ENCODE data around the gene NPM1. TPM values are rescaled to one million over a fixed set of nuclear protein-coding genes. Genes with fewer than 3 reads are reported as not detected.

Gene NPM1
- total and polyA plus RNA-seq, 7 experiments from 2014 or later: 753 to 1,238 (median 1,141) TPM

DNA sequence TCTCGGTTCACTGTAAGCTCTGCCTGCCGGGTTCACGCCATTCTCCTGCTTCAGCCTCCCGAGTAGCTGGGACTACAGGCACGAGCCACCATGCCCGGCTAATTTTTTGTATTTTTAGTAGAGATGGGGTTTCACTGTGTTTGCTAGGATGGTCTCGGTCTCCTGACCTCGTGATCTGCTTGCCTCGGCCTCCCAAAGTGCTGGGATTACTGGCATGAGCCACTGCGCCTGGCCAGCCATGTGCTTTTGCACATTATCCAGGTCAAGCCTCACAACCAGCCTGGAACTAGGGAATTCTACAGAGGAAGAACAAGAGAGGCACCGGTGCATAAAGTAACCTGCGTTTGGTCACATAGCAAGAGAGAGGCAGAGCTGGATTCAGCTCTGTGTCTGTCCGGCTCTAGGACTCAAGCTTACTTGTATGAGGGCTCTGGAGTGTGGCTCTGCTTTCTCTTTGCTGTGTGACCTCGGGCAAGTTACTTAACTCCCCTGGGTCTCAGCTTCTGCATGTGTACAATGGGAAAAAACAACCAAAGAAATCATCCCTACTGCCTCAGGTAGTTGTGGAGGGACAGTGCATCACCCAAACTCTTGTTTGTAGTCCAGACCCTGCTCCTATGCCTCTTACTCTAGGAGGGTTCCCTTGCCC is 38.1 kb downstream of the NPM1 start:
- no peak overlapping the region for H3K27ac Mint-ChIP-seq
- ChIA-PET CTCF (interaction anchor here (0.7 kb wide), 1 partner anchor 1633 kb away, joined by 6 read pairs; no protein-coding TSS in a partner anchor), POLR2A (no interaction called here)

GRCh38 chr5:171426266-171426665 is 38.6 kb downstream of the NPM1 start:
- no peak overlapping the region for H3K4me3 Mint-ChIP-seq
- intact Hi-C loops (cut with micrococcal nuclease): no loop called here
- Histone ChIP-seq H3K27ac (ENCODE audit: low read depth, low read length) (no peak overlapping the region), H3K4me1 (ENCODE audit: control insufficient read depth in 2 of 2, insufficient read depth in 2 of 2, low read length in 2 of 2) (no peaks in the 10 kb centered on the region), H3K9me3 (ENCODE audit: control insufficient read depth in 2 of 3, low read length in 3 of 3) (no peaks in the 10 kb centered on the region), H3K36me3 (ENCODE audit: control insufficient read depth in 2 of 3, insufficient read depth in 3 of 3, low read length in 3 of 3) (no peaks in the 10 kb centered on the region), H3K4me3 (ENCODE audit: low read length) (no peak overlapping the region), H3K27me3 (ENCODE audit: control insufficient read depth in 2 of 2, insufficient read depth in 2 of 2, low read length in 2 of 2) (peaks cover 0 to 1% of the 10 kb centered on the region in 2 donors)
- CTCF ChIA-PET: no interaction called here
- no peaks in the 10 kb centered on the region for H3K36me3 Mint-ChIP-seq
- no peaks in the 10 kb centered on the region for H3K9me3 Mint-ChIP-seq
- POLR2A ChIA-PET: no interaction called here
- no peak for ATAC-seq
- no peak overlapping the region for H3K27ac Mint-ChIP-seq
- no peak for DNase-seq
- H3K27me3 Mint-ChIP-seq: peaks cover 4 to 28% (median 9%) of the 10 kb centered on the region in 5 donors
- H3K4me1 Mint-ChIP-seq: peaks cover 0 to 2% (median 0%) of the 10 kb centered on the region in 7 donors

More for the DNA sequence above, 38.1 kb downstream of the NPM1 start:
- intact Hi-C loops (cut with micrococcal nuclease): no loop called here
- Mint-ChIP-seq H3K9me3 (peaks cover 0 to 2% (median 0%) of the 10 kb centered on the region in 11 donors), H3K36me3 (no peaks in the 10 kb centered on the region), H3K4me3 (no peak overlapping the region), H3K27me3 (peaks cover 10 to 33% (median 15%) of the 10 kb centered on the region in 5 donors), H3K4me1 (peaks cover 0 to 8% (median 4%) of the 10 kb centered on the region in 7 donors)
- peaks cover 1 to 3% of the 10 kb centered on the region in 2 donors for H3K27me3 ChIP-seq (ENCODE audit: control insufficient read depth in 2 of 2, insufficient read depth in 2 of 2, low read length in 2 of 2)
- H3K4me1 ChIP-seq (ENCODE audit: control insufficient read depth in 2 of 2, insufficient read depth in 2 of 2, low read length in 2 of 2): peaks cover 0 to 2% of the 10 kb centered on the region in 2 donors
- no peaks in the 10 kb centered on the region for H3K9me3 ChIP-seq (ENCODE audit: control insufficient read depth in 2 of 3, low read length in 3 of 3)
- H3K27ac ChIP-seq (ENCODE audit: low read depth, low read length): no peak overlapping the region
- H3K4me3 ChIP-seq (ENCODE audit: low read length): no peak overlapping the region
- ATAC-seq: no peak
- no peak for DNase-seq
- no peaks in the 10 kb centered on the region for H3K36me3 ChIP-seq (ENCODE audit: control insufficient read depth in 2 of 3, insufficient read depth in 3 of 3, low read length in 3 of 3)

DNA sequence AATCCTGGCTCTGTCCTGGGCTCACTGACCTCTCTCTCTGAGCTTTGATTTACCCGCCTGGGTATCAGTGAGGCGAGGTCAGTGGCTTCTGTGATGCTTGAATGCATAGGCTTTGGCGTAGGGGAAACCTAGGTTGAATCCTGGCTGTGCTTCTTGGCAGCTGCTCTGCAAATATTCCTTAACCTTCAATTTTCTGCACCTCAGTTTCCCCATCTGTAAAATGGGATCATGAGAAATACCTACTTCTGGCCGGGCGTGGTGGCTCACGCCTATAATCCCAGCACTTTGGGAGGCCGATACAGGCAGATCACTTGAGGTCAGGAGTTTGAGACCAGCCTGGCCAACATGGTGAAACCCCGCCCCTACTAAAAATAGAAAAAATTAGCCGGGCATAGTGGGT is 39.0 kb downstream of the NPM1 start:
- Mint-ChIP-seq H3K4me1 (no peaks in the 10 kb centered on the region), H3K9me3 (no peaks in the 10 kb centered on the region), H3K27me3 (peaks cover under 1 to 24% (median 6%) of the 10 kb centered on the region in 5 donors), H3K27ac (no peak overlapping the region), H3K4me3 (no peak overlapping the region), H3K36me3 (no peaks in the 10 kb centered on the region)
- ATAC-seq: no peak
- Histone ChIP-seq H3K27ac (ENCODE audit: low read depth, low read length) (no peak overlapping the region), H3K4me3 (ENCODE audit: low read length) (no peak overlapping the region), H3K36me3 (ENCODE audit: control insufficient read depth in 2 of 3, insufficient read depth in 3 of 3, low read length in 3 of 3) (no peaks in the 10 kb centered on the region), H3K9me3 (ENCODE audit: control insufficient read depth in 2 of 3, low read length in 3 of 3) (no peaks in the 10 kb centered on the region), H3K27me3 (ENCODE audit: control insufficient read depth in 2 of 2, insufficient read depth in 2 of 2, low read length in 2 of 2) (no peaks in the 10 kb centered on the region), H3K4me1 (ENCODE audit: control insufficient read depth in 2 of 2, insufficient read depth in 2 of 2, low read length in 2 of 2) (no peaks in the 10 kb centered on the region)
- no peak for DNase-seq
- ChIA-PET CTCF (no interaction called here), POLR2A (no interaction called here)
- intact Hi-C loops (cut with micrococcal nuclease): no loop called here

DNA sequence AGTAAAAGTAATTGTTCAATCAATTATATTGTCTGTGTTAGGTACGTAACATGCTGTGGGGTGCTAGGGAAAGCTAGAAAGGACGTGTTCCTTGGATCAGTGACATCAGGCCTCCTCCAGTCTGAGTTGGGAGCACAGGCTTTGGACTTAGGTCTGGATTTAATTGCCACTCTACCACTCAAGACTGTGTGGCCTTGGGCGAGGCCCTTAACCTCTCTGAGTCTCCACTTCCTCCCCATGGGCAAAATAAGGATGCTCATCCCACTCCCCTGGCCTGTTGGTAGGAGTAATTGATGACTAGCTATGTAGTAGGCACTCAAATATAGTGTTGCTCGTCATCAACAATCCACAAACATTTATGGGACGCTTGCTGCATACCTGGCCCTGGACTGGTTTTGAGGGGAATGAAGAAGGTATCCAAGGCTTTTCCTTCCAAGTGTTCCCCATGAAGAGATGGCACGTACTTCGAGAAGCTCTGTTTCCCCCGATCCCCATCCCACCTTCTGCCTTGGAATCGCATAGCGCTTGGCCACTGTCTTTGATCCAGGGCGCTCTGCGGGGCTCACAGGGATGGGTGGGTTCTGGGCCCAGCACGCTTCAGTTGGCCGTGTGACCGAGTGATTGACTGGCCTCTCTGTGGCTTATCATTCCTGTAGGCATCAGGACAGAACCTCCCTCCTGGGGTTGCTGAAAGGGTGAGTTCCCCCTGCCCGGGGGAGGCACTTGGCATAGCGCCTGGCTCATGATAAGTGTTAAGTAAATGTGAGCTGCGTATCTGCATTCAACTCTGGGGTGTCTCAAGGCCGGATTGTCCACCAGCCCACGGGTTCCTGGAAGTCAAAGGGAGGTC is 39.9 kb downstream of the NPM1 start:
- Mint-ChIP-seq H3K4me3 (no peak overlapping the region), H3K27ac (no peak overlapping the region), H3K27me3 (peaks cover 0 to 20% (median under 1%) of the 10 kb centered on the region in 5 donors), H3K9me3 (no peaks in the 10 kb centered on the region), H3K36me3 (no peaks in the 10 kb centered on the region), H3K4me1 (no peaks in the 10 kb centered on the region)
- CTCF ChIA-PET: interaction anchor here (0.6 kb wide), 1 partner anchor 1650 kb away, joined by 4 read pairs; no protein-coding TSS in a partner anchor
- POLR2A ChIA-PET: no interaction called here
- ATAC-seq (no peak), DNase-seq (no peak)
- intact Hi-C loops (cut with micrococcal nuclease): no loop called here
- no peaks in the 10 kb centered on the region for H3K9me3 ChIP-seq (ENCODE audit: control insufficient read depth in 2 of 3, low read length in 3 of 3)
- no peak overlapping the region for H3K27ac ChIP-seq (ENCODE audit: low read depth, low read length)
- H3K27me3 ChIP-seq (ENCODE audit: control insufficient read depth in 2 of 2, insufficient read depth in 2 of 2, low read length in 2 of 2): no peaks in the 10 kb centered on the region
- no peak overlapping the region for H3K4me3 ChIP-seq (ENCODE audit: low read length)
- no peaks in the 10 kb centered on the region for H3K4me1 ChIP-seq (ENCODE audit: control insufficient read depth in 2 of 2, insufficient read depth in 2 of 2, low read length in 2 of 2)
- H3K36me3 ChIP-seq (ENCODE audit: control insufficient read depth in 2 of 3, insufficient read depth in 3 of 3, low read length in 3 of 3): no peaks in the 10 kb centered on the region

- no peaks in the 10 kb centered on the region for H3K9me3 ChIP-seq (ENCODE audit: control insufficient read depth in 2 of 3, low read length in 3 of 3)
- H3K4me1 Mint-ChIP-seq: no peaks in the 10 kb centered on the region
- CTCF ChIA-PET: no interaction called here
- no peaks in the 10 kb centered on the region for H3K36me3 Mint-ChIP-seq
- H3K4me1 ChIP-seq (ENCODE audit: control insufficient read depth in 2 of 2, insufficient read depth in 2 of 2, low read length in 2 of 2): no peaks in the 10 kb centered on the region
- DNase-seq: no peak
- ATAC-seq: no peak
- H3K4me3 Mint-ChIP-seq: no peak overlapping the region
- no peak overlapping the region for H3K27ac ChIP-seq (ENCODE audit: low read depth, low read length)
- H3K36me3 ChIP-seq (ENCODE audit: control insufficient read depth in 2 of 3, insufficient read depth in 3 of 3, low read length in 3 of 3): no peaks in the 10 kb centered on the region
- H3K27me3 Mint-ChIP-seq: peaks cover 0 to 15% (median 0%) of the 10 kb centered on the region in 5 donors
- no peaks in the 10 kb centered on the region for H3K27me3 ChIP-seq (ENCODE audit: control insufficient read depth in 2 of 2, insufficient read depth in 2 of 2, low read length in 2 of 2)
- POLR2A ChIA-PET: no interaction called here
- H3K4me3 ChIP-seq (ENCODE audit: low read length): no peak overlapping the region
- no peak overlapping the region for H3K27ac Mint-ChIP-seq
- H3K9me3 Mint-ChIP-seq: no peaks in the 10 kb centered on the region
- intact Hi-C loops (cut with micrococcal nuclease): no loop called here
Observed at GRCh38 chr5:171428168-171428696, 40.6 kb downstream of the NPM1 start.

DNA sequence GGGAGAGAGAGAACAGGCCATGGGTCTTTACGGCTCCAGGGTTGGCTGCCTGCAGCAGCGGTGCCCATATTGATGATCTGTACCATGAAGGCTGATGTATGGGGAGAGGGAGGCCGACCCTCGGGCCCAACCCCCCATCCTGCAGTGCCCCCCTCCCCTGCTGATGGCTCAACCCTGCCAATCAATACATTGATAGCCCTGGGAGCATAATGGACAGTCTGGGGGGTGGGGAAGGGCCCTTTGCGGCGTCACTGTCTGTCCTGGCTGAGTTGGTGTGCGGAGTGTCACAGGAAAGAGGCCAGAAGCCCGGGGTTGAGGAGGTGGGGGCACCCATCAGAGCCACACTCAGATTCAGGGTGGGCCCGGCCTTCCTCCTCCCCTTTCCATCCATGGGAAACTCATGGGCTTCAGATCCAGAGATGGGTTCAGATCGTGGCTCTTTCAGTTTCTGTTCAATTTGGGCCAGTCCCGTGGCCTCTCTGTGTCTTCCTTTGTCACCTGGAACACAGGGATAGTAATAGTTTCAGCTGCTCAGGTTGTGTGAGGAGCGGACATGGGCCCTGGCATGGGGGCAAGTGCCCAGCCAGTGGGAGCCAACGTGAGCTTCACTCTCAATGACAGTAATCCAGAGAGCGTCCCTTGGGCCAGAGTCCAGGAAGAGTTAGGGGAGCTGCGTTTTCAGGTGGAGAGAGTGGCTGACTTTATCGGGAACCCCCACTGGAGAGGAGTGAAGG is 41.3 kb downstream of the NPM1 start:
- Histone ChIP-seq H3K4me3 (ENCODE audit: low read length) (no peak overlapping the region), H3K36me3 (ENCODE audit: control insufficient read depth in 2 of 3, insufficient read depth in 3 of 3, low read length in 3 of 3) (no peaks in the 10 kb centered on the region), H3K4me1 (ENCODE audit: control insufficient read depth in 2 of 2, insufficient read depth in 2 of 2, low read length in 2 of 2) (no peaks in the 10 kb centered on the region), H3K9me3 (ENCODE audit: control insufficient read depth in 2 of 3, low read length in 3 of 3) (no peaks in the 10 kb centered on the region), H3K27ac (ENCODE audit: low read depth, low read length) (no peak overlapping the region), H3K27me3 (ENCODE audit: control insufficient read depth in 2 of 2, insufficient read depth in 2 of 2, low read length in 2 of 2) (no peaks in the 10 kb centered on the region)
- CTCF ChIA-PET: no interaction called here
- no peak overlapping the region for H3K27ac Mint-ChIP-seq
- H3K4me1 Mint-ChIP-seq: peaks cover 0 to 1% (median 0%) of the 10 kb centered on the region in 7 donors
- no peaks in the 10 kb centered on the region for H3K36me3 Mint-ChIP-seq
- H3K9me3 Mint-ChIP-seq: no peaks in the 10 kb centered on the region
- DNase-seq: no peak
- H3K4me3 Mint-ChIP-seq: no peak overlapping the region
- intact Hi-C loops (cut with micrococcal nuclease): no loop called here
- peaks cover 0 to 14% (median 0%) of the 10 kb centered on the region in 5 donors for H3K27me3 Mint-ChIP-seq
- no peak for ATAC-seq
- POLR2A ChIA-PET: no interaction called here

Measured in naive thymus-derived CD4-positive, alpha-beta T cell (primary cell).